Caco-2 (cell line): ENCODE results near the gene MORN3. TPM values are rescaled to one million over a fixed set of nuclear protein-coding genes. Genes with fewer than 3 reads are reported as not detected.
"Not testable (repeated sequence)": the region's sequence is repeated elsewhere in the genome, so short reads cannot be mapped to it uniquely, and the experiment has no call there.

ENCODE experiments used
- BruUV-seq: library from RNA; stranded (reverse); fragments of 400-500 nt; replicated peaks from 2 replicates; lab custom pipeline; 2021; lab: Mats Ljungman, UMichigan
- CTCF ChIA-PET: fragments of 300-600 bp; sonication (Branson Sonifier 250); formaldehyde crosslinking; loops from one replicate; lab custom pipeline; 2022; ENCODE audit warnings: antibody characterized with exemption; lab: Charles Lee
- POLR2A ChIA-PET: fragments of 300-600 bp; sonication (Branson Sonifier 250); formaldehyde crosslinking; loops from one replicate; lab custom pipeline; 2022; ENCODE audit warnings: antibody characterized with exemption; lab: Charles Lee
- DNase-seq, 2 experiments: peaks; one replicate each; pipeline versions ENCODE4 v3.0.0 to v3.0.0-alpha.2; 2020 to 2022
- H3K27me3 ChIP-seq: replicated peaks from 2 replicates; pipeline ENCODE4 v1.6.0; 2011; ENCODE audit warnings: low read length; ENCODE audit not compliant: control insufficient read depth, insufficient read depth
- H3K36me3 ChIP-seq: 2 replicates; pipeline ENCODE4 v1.5.1; 2011; ENCODE audit warnings: low read length; ENCODE audit not compliant: control insufficient read depth, insufficient read depth
- H3K4me1 ChIP-seq: fragments of 250-450 bp; sonication (Bioruptor Pico); 2 replicates; pipeline ENCODE4 v1.5.1; 2020; ENCODE audit warnings: mild to moderate bottlenecking
- H3K4me3 ChIP-seq: 2 replicates; pipeline ENCODE4 v1.5.1; 2011; ENCODE audit warnings: low read depth, mild to moderate bottlenecking, control low read depth, low read length
- H3K9me3 ChIP-seq: fragments of 250-450 bp; sonication (Bioruptor Pico); 2 replicates; pipeline ENCODE4 v1.5.1; 2020; ENCODE audit warnings: mild to moderate bottlenecking, moderate library complexity
- H3K27ac Mint-ChIP-seq: one replicate; pipeline ENCODE4 v1.8.0; 2022; ENCODE audit warnings: mixed read lengths; ENCODE audit not compliant: unreplicated experiment
- H3K27me3 Mint-ChIP-seq: one replicate; pipeline ENCODE4 v1.8.0; 2022; ENCODE audit warnings: mixed read lengths; ENCODE audit not compliant: insufficient read depth, unreplicated experiment
- H3K36me3 Mint-ChIP-seq: one replicate; pipeline ENCODE4 v1.8.0; 2022; ENCODE audit warnings: mild to moderate bottlenecking, mixed read lengths; ENCODE audit not compliant: insufficient read depth, unreplicated experiment
- H3K4me1 Mint-ChIP-seq: one replicate; pipeline ENCODE4 v1.8.0; 2022; ENCODE audit warnings: low read depth, mixed read lengths; ENCODE audit not compliant: unreplicated experiment
- H3K4me3 Mint-ChIP-seq: one replicate; pipeline ENCODE4 v1.8.0; 2022; ENCODE audit warnings: mild to moderate bottlenecking, moderate library complexity, mixed read lengths; ENCODE audit not compliant: unreplicated experiment
- H3K9me3 Mint-ChIP-seq: one replicate; pipeline ENCODE4 v1.8.0; 2022; ENCODE audit warnings: mixed read lengths; ENCODE audit not compliant: unreplicated experiment
- intact Hi-C: fragments of 100-400 bp; cut with micrococcal nuclease; formaldehyde crosslinking; loops from one replicate; pipeline ENCODE4 v1.10.0; 2022; ENCODE audit not compliant: unreplicated experiment
- total RNA-seq: library from RNA; stranded (reverse); gene quantifications from 2 replicates; pipeline ENCODE4 v1.2.3, GENCODE V29; 2022
- TF ChIP-seq, protein P1 (sequence below), 2 experiments: fragments of 200-600 bp in 1 of 2; IDR thresholded peaks; 1 replicate in 1 of 2; 2 replicates in 1 of 2; pipeline versions ENCODE4 v1.5.1 to v1.8.0; 2011 to 2022; ENCODE audit warnings: antibody characterized with exemption in 1 of 2, control low read depth in 1 of 2, inconsistent platforms in 1 of 2, low read depth in 1 of 2, low read length in 1 of 2, mild to moderate bottlenecking in 1 of 2, moderate library complexity in 1 of 2; ENCODE audit not compliant: insufficient read depth in 1 of 2, severe bottlenecking in 1 of 2, unreplicated experiment in 1 of 2

MORN3 gene
- total RNA-seq, 1 experiment from 2014 or later, result 36.5 TPM

- peak overlapping the region; percentile 91 for H3K27ac Mint-ChIP-seq
- Histone ChIP-seq H3K27me3 (no peaks in the 10 kb centered on the region), H3K9me3 (no peaks in the 10 kb centered on the region), H3K4me1 (peaks cover 23% of the 10 kb centered on the region), H3K4me3 (peak overlapping the region; percentile 33), H3K36me3 (no peaks in the 10 kb centered on the region)
- H3K4me1 Mint-ChIP-seq, result peaks cover 17% of the 10 kb centered on the region
- intact Hi-C loops, result loop anchor here (1.0 to 2.0 kb wide), 3 partner anchors 13 to 117 kb away; partner anchors contain the start of gene ORAI1
- POLR2A ChIA-PET, result interaction anchor here (0.5 to 2.2 kb wide), 5 partner anchors 17 to 116 kb away, joined by 3 to 11 read pairs (median 4); no protein-coding TSS in a partner anchor
- no peaks in the 10 kb centered on the region for H3K9me3 Mint-ChIP-seq
- H3K36me3 Mint-ChIP-seq, result peaks cover 31% of the 10 kb centered on the region
- peak overlapping the region; percentile 86 for H3K4me3 Mint-ChIP-seq
- TSS peak; percentile 75 for BruUV-seq
- DNase-seq, result peak; percentile 72
- TF ChIP-seq, protein P1, sequence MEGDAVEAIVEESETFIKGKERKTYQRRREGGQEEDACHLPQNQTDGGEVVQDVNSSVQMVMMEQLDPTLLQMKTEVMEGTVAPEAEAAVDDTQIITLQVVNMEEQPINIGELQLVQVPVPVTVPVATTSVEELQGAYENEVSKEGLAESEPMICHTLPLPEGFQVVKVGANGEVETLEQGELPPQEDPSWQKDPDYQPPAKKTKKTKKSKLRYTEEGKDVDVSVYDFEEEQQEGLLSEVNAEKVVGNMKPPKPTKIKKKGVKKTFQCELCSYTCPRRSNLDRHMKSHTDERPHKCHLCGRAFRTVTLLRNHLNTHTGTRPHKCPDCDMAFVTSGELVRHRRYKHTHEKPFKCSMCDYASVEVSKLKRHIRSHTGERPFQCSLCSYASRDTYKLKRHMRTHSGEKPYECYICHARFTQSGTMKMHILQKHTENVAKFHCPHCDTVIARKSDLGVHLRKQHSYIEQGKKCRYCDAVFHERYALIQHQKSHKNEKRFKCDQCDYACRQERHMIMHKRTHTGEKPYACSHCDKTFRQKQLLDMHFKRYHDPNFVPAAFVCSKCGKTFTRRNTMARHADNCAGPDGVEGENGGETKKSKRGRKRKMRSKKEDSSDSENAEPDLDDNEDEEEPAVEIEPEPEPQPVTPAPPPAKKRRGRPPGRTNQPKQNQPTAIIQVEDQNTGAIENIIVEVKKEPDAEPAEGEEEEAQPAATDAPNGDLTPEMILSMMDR (IDR thresholded peaks at IDR 0.05; ENCODE audit: insufficient read depth in 1 of 2, low read depth in 1 of 2, low read length in 1 of 2, severe bottlenecking in 1 of 2, unreplicated experiment in 1 of 2), result peak; percentile 61 to 82
- no peaks in the 10 kb centered on the region for H3K27me3 Mint-ChIP-seq
- CTCF ChIA-PET, result interaction anchor here (0.5 to 2.4 kb wide), 21 partner anchors 12 to 234 kb away, joined by 3 to 93 read pairs (median 4); partner anchors contain the start of genes ORAI1 and TMEM120B
Observed at GRCh38 chr12:121668750-121669520, 519 bp downstream of the MORN3 start.

GRCh38 chr12:121666829-121667228 is 2.6 kb downstream of the MORN3 start:
- CTCF ChIA-PET, result interaction anchor here (0.6 to 0.7 kb wide), 3 partner anchors 18 to 82 kb away, joined by 3 to 5 read pairs (median 3); no protein-coding TSS in a partner anchor
- peaks cover 14% of the 10 kb centered on the region for H3K4me1 ChIP-seq
- H3K4me3 Mint-ChIP-seq, POLR2A ChIA-PET, H3K9me3 ChIP-seq, H3K36me3 ChIP-seq, H3K27ac Mint-ChIP-seq, intact Hi-C loops, DNase-seq, H3K27me3 Mint-ChIP-seq, H3K4me1 Mint-ChIP-seq, BruUV-seq, H3K4me3 ChIP-seq, H3K9me3 Mint-ChIP-seq, H3K27me3 ChIP-seq: not testable (repeated sequence)
- H3K36me3 Mint-ChIP-seq, result peaks cover 25% of the 10 kb centered on the region

GRCh38 chr12:121663610-121663929 is 5.9 kb downstream of the MORN3 start:
- no peak for DNase-seq
- Mint-ChIP-seq H3K4me3 (peak overlapping the region; percentile 48), H3K4me1 (peaks cover 7% of the 10 kb centered on the region), H3K9me3 (no peaks in the 10 kb centered on the region), H3K36me3 (peaks cover 25% of the 10 kb centered on the region), H3K27ac (peak overlapping the region; percentile 56), H3K27me3 (no peaks in the 10 kb centered on the region)
- BruUV-seq, result no TSS peak
- Histone ChIP-seq H3K27me3 (no peaks in the 10 kb centered on the region), H3K36me3 (no peaks in the 10 kb centered on the region; the same call in 1 of the 2 replicates), H3K4me1 (no peaks in the 10 kb centered on the region; the same call in 1 of the 2 replicates), H3K9me3 (no peaks in the 10 kb centered on the region), H3K4me3 (no peak overlapping the region)
- CTCF ChIA-PET, result no interaction called here
- TF ChIP-seq, protein P1 (IDR thresholded peaks at IDR 0.05; ENCODE audit: insufficient read depth in 1 of 2, low read depth in 1 of 2, low read length in 1 of 2, severe bottlenecking in 1 of 2, unreplicated experiment in 1 of 2), result no peak
- POLR2A ChIA-PET, result no interaction called here
- intact Hi-C loops, result no loop called here

DNA sequence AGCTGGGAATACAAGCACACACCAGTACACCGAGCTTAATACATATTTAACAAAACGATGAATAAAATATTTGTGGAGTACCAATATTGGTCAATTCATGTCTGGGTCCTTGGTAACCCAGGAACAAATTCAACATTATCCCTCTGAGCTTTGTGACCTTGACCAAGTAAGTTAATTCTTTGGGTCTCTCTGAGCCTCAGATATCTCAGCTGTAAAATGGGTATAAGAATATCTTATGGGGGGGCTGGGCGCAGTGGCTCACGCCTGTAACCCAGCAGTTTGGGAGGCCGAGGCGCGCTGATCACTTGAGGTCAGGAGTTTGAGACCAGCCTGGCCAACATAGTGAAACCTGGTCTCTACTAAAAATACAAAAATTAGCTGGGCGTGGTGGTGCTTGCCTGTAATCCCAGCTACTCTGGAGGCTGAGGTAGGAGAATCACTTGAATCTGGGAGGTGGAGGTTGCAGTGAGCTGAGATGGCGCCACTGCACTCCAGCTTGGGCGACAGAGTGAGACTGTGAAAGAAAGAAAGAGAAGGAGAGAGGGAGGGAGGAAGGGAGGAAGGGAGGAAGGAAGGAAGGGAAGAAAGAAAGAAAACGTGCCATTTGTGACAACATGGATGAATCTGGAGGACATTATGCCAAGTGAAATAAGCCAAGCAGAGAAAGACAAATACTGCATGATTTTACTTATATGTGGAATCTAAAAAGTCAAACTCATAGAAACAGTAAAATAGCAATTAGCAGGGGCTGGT is 7.9 kb downstream of the MORN3 start:
- H3K36me3 ChIP-seq, H3K27me3 Mint-ChIP-seq, intact Hi-C loops, H3K9me3 Mint-ChIP-seq, DNase-seq, BruUV-seq, H3K27ac Mint-ChIP-seq, H3K27me3 ChIP-seq, CTCF ChIA-PET, H3K4me1 Mint-ChIP-seq, H3K4me1 ChIP-seq, H3K4me3 Mint-ChIP-seq, H3K9me3 ChIP-seq, H3K4me3 ChIP-seq: not testable (repeated sequence)
- POLR2A ChIA-PET, result interaction anchor here (0.6 to 1.1 kb wide), 2 partner anchors 84 to 104 kb away, joined by 8 to 11 read pairs; no protein-coding TSS in a partner anchor
- peaks cover 32% of the 10 kb centered on the region for H3K36me3 Mint-ChIP-seq
